ENCODE data around the gene SCFD2.

GRCh38 chr4:53232371-53232770, 133.5 kb downstream of the SCFD2 start:
- no peak for TF ChIP-seq CTCF (IDR thresholded peaks at IDR 0.05; ENCODE audit: low read length)
- TF ChIP-seq EZH2 (IDR thresholded peaks at IDR 0.05; ENCODE audit: borderline replicate concordance, low read length): no peak
